Neural progenitor cell (in vitro differentiated cells): Measurements from ENCODE around the gene MEIS2.

Source experiments
- EZH2 ChIP-seq: fragments of 200-600 bp; sonication (generic); IDR thresholded peaks from 2 replicates; pipeline ENCODE4 v1.6.1; 2017; ENCODE audit warnings: antibody characterized with exemption, mild to moderate bottlenecking, moderate library complexity
- EZH2phosphoT487 ChIP-seq: fragments of 200-600 bp; sonication (generic); IDR thresholded peaks from 2 replicates; pipeline ENCODE4 v1.6.1; 2017; ENCODE audit warnings: antibody characterized with exemption
- TF ChIP-seq, protein P1 (sequence below): fragments of 200-600 bp; sonication (generic); IDR thresholded peaks from 2 replicates; pipeline ENCODE4 v1.5.1; 2017; ENCODE audit warnings: antibody characterized with exemption, mild to moderate bottlenecking

DNA sequence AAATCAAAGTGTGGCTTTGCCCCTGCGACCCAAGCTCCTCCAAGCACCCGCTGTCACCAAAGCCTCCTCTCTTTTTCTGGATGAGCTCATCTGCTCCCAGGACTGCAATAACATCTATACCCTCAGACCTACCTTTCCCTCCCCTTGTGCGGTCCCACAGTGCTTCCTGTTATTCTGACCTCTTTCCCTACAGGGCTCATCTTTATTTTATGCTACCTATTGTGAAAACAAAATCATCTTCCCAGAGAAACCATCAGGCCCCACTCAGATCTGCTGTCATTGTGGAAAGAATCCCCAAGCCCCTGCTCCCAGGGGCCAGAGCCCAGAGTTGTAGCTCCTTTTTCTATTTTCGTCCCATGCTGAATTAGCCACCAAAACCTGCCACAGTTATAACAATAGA is 162.2 kb downstream of the MEIS2 start:
- TF ChIP-seq, protein P1, sequence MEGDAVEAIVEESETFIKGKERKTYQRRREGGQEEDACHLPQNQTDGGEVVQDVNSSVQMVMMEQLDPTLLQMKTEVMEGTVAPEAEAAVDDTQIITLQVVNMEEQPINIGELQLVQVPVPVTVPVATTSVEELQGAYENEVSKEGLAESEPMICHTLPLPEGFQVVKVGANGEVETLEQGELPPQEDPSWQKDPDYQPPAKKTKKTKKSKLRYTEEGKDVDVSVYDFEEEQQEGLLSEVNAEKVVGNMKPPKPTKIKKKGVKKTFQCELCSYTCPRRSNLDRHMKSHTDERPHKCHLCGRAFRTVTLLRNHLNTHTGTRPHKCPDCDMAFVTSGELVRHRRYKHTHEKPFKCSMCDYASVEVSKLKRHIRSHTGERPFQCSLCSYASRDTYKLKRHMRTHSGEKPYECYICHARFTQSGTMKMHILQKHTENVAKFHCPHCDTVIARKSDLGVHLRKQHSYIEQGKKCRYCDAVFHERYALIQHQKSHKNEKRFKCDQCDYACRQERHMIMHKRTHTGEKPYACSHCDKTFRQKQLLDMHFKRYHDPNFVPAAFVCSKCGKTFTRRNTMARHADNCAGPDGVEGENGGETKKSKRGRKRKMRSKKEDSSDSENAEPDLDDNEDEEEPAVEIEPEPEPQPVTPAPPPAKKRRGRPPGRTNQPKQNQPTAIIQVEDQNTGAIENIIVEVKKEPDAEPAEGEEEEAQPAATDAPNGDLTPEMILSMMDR: no peak
- TF ChIP-seq EZH2: no peak
- no peak for TF ChIP-seq EZH2phosphoT487
